Neural cell (in vitro differentiated cells): ENCODE results near the gene ELK4.

ENCODE experiments used
- EP300 ChIP-seq: fragments of 450-650 bp; conservative IDR thresholded peaks from 2 replicates; pipeline ENCODE4 v1.6.1; 2014; ENCODE audit warnings: antibody characterized with exemption, mild to moderate bottlenecking, moderate library complexity; ENCODE audit not compliant: poor library complexity, severe bottlenecking
- EZH2 ChIP-seq: fragments of 200-600, 300-800 bp; shearing (Covaris generic), sonication (generic); IDR thresholded peaks from 2 replicates; pipeline ENCODE4 v1.6.1; 2014; ENCODE audit warnings: antibody characterized with exemption, low read length, borderline replicate concordance, mild to moderate bottlenecking; ENCODE audit not compliant: insufficient read depth, poor library complexity, severe bottlenecking
- MXI1 ChIP-seq: fragments of 450-650 bp; conservative IDR thresholded peaks from 2 replicates; pipeline ENCODE4 v1.6.1; 2014; ENCODE audit warnings: antibody characterized with exemption, mild to moderate bottlenecking; ENCODE audit not compliant: poor library complexity, severe bottlenecking
- POLR2AphosphoS5 ChIP-seq: IDR thresholded peaks from 2 replicates; pipeline ENCODE4 v1.6.1; 2012
- TF ChIP-seq, protein P1 (sequence below): fragments of 450-650 bp; IDR thresholded peaks from 2 replicates; pipeline ENCODE4 v1.5.1; 2014; ENCODE audit warnings: antibody characterized with exemption, mild to moderate bottlenecking, moderate library complexity; ENCODE audit not compliant: poor library complexity, severe bottlenecking

DNA sequence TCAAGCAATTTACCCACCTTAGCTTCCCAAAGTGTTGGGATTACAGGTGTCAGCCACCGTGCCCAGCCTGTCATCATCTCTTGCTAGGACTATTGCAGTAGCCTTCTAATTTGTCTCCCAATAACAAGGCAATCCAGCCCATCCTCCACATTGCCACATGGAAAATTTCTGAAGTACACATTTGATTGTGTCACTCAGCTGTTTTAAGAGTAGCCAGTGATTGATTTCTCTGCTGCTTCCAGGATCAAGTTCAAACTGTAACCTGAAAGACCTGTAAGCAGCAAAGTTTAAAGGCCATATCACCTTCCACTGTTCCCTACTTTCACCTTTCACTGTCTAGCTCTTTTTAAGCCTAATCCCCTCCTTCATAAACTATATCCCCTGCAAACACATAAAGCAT is 7.8 kb upstream of the ELK4 start:
- no peak for TF ChIP-seq POLR2AphosphoS5
- TF ChIP-seq, protein P1, sequence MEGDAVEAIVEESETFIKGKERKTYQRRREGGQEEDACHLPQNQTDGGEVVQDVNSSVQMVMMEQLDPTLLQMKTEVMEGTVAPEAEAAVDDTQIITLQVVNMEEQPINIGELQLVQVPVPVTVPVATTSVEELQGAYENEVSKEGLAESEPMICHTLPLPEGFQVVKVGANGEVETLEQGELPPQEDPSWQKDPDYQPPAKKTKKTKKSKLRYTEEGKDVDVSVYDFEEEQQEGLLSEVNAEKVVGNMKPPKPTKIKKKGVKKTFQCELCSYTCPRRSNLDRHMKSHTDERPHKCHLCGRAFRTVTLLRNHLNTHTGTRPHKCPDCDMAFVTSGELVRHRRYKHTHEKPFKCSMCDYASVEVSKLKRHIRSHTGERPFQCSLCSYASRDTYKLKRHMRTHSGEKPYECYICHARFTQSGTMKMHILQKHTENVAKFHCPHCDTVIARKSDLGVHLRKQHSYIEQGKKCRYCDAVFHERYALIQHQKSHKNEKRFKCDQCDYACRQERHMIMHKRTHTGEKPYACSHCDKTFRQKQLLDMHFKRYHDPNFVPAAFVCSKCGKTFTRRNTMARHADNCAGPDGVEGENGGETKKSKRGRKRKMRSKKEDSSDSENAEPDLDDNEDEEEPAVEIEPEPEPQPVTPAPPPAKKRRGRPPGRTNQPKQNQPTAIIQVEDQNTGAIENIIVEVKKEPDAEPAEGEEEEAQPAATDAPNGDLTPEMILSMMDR = no peak
- no peak for TF ChIP-seq EP300
- TF ChIP-seq EZH2 = no peak
- no peak for TF ChIP-seq MXI1
